ENCODE measurements around the gene SUPT5H. TPM values are rescaled to one million over a fixed set of nuclear protein-coding genes. Genes with fewer than 3 reads are reported as not detected.

SUPT5H gene
- total and polyA plus RNA-seq, 2 of the 13 experiments (the other 11 are each of a cell fraction or from before 2014, with no cell fraction given) = 48.2 to 51.7 TPM

GRCh38 chr19:39410831-39411080 is 34.6 kb upstream of the SUPT5H start:
- 0% methylated on average over 1 of the region's 1 CpG for WGBS (ENCODE audit: low lambda C conversion rate)
- in situ Hi-C loops (cut with HindIII; ENCODE audit: extremely low pct_ligation_motif_present, low pct_unique_long_range_greater_than_20kb) (no loop called here), intact Hi-C loops (cut with micrococcal nuclease; ENCODE audit: unreplicated experiment) (loop anchor here (1.0 to 10.0 kb wide), 5 partner anchors 9 to 288 kb away; partner anchors contain the start of genes EID2B and SAMD4B)
- Histone ChIP-seq H4K20me1 (ENCODE audit: insufficient read depth, low read length) (peaks cover 20% of the 10 kb centered on the region; the same call in 1 of the 2 replicates), H2AFZ (ENCODE audit: low read length) (no peak overlapping the region), H3K9ac (ENCODE audit: insufficient read depth, low read depth, low read length) (peak overlapping the region; percentile 83), H3K4me3 (replicated peaks in 1 of 3; ENCODE audit: insufficient read depth in 1 of 3, low read depth in 2 of 3, low read length in 3 of 3) (peak overlapping the region; percentile 70 to 98 (median 97)), H3K4me2 (ENCODE audit: low read depth, low read length) (peak overlapping the region; percentile 96), H3K36me3 (replicated peaks in 1 of 2; ENCODE audit: control insufficient read depth in 1 of 2, insufficient read depth in 2 of 2, low read length in 2 of 2) (peaks cover 0 to 5% of the 10 kb centered on the region in 2 experiments; a peak in 1 of 5 replicates), H3K27ac (ENCODE audit: extremely low read length, insufficient read depth, low read length) (peak overlapping the region; percentile 81), H3K79me2 (ENCODE audit: insufficient read depth, low read length) (peaks cover 39% of the 10 kb centered on the region), H3K27me3 (ENCODE audit: control insufficient read depth in 1 of 2, insufficient read depth in 2 of 2, low read length in 2 of 2) (no peaks in the 10 kb centered on the region; a peak in 1 of 5 replicates), H3K9me3 (ENCODE audit: low read length) (no peaks in the 10 kb centered on the region), H3K4me1 (ENCODE audit: insufficient read depth, low read length) (peaks cover 54% of the 10 kb centered on the region)
- BruUV-seq (replicated peaks) = no TSS peak
- no peak for DNase-seq (ENCODE audit: low spot score)
- TF ChIP-seq POLR2AphosphoS2 (IDR thresholded peaks at IDR 0.05; ENCODE audit: low read depth, low read length) = no peak
- TF ChIP-seq ZNF557 (CRISPR knock-in tag; IDR thresholded peaks at IDR 0.05) = 0 out of 2 replicates have a peak, but pooled peaks have one; percentile 9
- TF ChIP-seq FOXC1 (CRISPR knock-in tag; IDR thresholded peaks at IDR 0.05; ENCODE audit: borderline replicate concordance) = 0 out of 2 replicates have a peak, but pooled peaks have one; percentile 28
- TF ChIP-seq ZNF317 (CRISPR knock-in tag; IDR thresholded peaks at IDR 0.05) = 0 out of 2 replicates have a peak, but pooled peaks have one; percentile 25
- TF ChIP-seq SYNCRIP (IDR thresholded peaks at IDR 0.05; ENCODE audit: insufficient read depth, low read depth, low read length) = no peak
- ChIA-PET POLR2A (interaction anchor here (0.9 to 2.3 kb wide), 8 partner anchors 10 to 33 kb away, joined by 3 to 123 read pairs (median 29); partner anchors contain the start of genes MED29, PAF1 and RPS16), CTCF (ENCODE audit: low intra/inter-chr PET ratio, low total read pairs) (interaction anchor here (5.1 kb wide), 1 partner anchor 13 kb away, joined by 127 read pairs; no protein-coding TSS in a partner anchor)
- no peak for ATAC-seq
- no peak for FAIRE-seq

DNA sequence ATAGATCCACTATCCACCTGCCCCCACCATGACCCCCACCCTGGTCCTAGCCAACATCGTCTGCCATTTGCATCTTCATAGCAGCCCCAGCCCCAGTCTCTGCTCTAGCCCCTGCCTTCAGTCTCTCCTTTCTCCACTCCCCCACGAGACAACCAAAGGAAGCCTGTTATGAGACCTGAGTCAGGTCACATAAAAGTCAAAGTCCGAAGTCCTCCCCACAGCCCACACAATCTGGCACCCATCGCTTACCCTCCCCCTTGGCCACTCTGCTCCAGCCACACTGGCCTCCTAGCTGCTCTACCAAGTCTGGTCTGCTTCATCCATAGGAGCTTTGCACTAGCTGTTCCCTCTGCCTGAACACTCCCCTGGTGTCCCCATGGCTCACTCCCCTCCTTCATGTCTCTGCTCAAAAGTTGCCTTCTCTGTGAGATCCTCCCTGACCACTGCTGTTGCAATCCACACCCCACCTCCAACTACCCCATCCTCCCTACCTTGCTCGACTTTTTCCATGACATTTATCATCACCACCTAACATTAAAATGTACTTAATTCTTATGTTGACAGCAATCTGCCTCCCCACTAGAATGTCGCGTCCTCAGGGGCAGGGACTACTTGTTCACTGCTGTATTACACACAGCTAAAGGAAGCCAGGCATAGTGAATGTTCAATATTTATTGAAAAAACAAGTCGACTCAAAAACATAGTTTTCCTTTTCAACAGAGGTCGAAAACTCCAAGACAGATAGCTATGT is 34.1 kb upstream of the SUPT5H start:
- FAIRE-seq (peak; percentile 97), ATAC-seq (peak; percentile 27)
- no peak for TF ChIP-seq LCORL (IDR thresholded peaks at IDR 0.05)
- TF ChIP-seq LCORL (CRISPR knock-in tag; IDR thresholded peaks at IDR 0.05) = peak; percentile 23; the same call in 1 of the 2 replicates
- TF ChIP-seq THRA (CRISPR knock-in tag; IDR thresholded peaks at IDR 0.05; ENCODE audit: borderline replicate concordance) = peak; percentile 21; the same call in 1 of the 2 replicates
- TF ChIP-seq SMAD1 (CRISPR knock-in tag; IDR thresholded peaks at IDR 0.05; ENCODE audit: borderline replicate concordance, low read depth) = 0 out of 2 replicates have a peak, but pooled peaks have one; percentile 21
- 0 out of 2 replicates have a peak, but pooled peaks have one; percentile 47 for TF ChIP-seq ZNF839 (CRISPR knock-in tag; IDR thresholded peaks at IDR 0.05; ENCODE audit: borderline replicate concordance)
- TF ChIP-seq ZNF800 (CRISPR knock-in tag; IDR thresholded peaks at IDR 0.05) = 0 out of 2 replicates have a peak, but pooled peaks have one; percentile 1
- no peak for TF ChIP-seq ZNF414 (CRISPR knock-in tag; IDR thresholded peaks at IDR 0.05)

More for the DNA sequence above, 34.1 kb upstream of the SUPT5H start:
- Histone ChIP-seq H4K20me1 (ENCODE audit: insufficient read depth, low read length) (peaks cover 20% of the 10 kb centered on the region; the same call in 1 of the 2 replicates), H3K27ac (ENCODE audit: extremely low read length, insufficient read depth, low read length) (peak overlapping the region; percentile 81), H2AFZ (ENCODE audit: low read length) (no peak overlapping the region), H3K9ac (ENCODE audit: insufficient read depth, low read depth, low read length) (peak overlapping the region; percentile 83), H3K79me2 (ENCODE audit: insufficient read depth, low read length) (peaks cover 39% of the 10 kb centered on the region), H3K4me2 (ENCODE audit: low read depth, low read length) (peak overlapping the region; percentile 96), H3K9me3 (ENCODE audit: low read length) (no peaks in the 10 kb centered on the region), H3K36me3 (replicated peaks in 1 of 2; ENCODE audit: control insufficient read depth in 1 of 2, insufficient read depth in 2 of 2, low read length in 2 of 2) (peaks cover 0 to 6% of the 10 kb centered on the region in 2 experiments; a peak in 1 of 5 replicates), H3K4me3 (replicated peaks in 1 of 3; ENCODE audit: insufficient read depth in 1 of 3, low read depth in 2 of 3, low read length in 3 of 3) (peak overlapping the region; percentile 70 to 98 (median 97)), H3K4me1 (ENCODE audit: insufficient read depth, low read length) (peaks cover 54% of the 10 kb centered on the region), H3K27me3 (ENCODE audit: control insufficient read depth in 1 of 2, insufficient read depth in 2 of 2, low read length in 2 of 2) (no peaks in the 10 kb centered on the region; a peak in 1 of 5 replicates)
- ChIA-PET CTCF (ENCODE audit: low intra/inter-chr PET ratio, low total read pairs) (interaction anchor here (1.3 to 5.1 kb wide), 2 partner anchors 14 to 84 kb away, joined by 4 to 127 read pairs; no protein-coding TSS in a partner anchor), POLR2A (interaction anchor here (0.7 to 2.3 kb wide), 9 partner anchors 10 to 69 kb away, joined by 3 to 123 read pairs (median 18); partner anchors contain the start of genes MED29, PAF1, RPS16 and SAMD4B)
- no TSS peak for BruUV-seq (replicated peaks)
- intact Hi-C loops (cut with micrococcal nuclease; ENCODE audit: unreplicated experiment) = loop anchor here (1.0 to 10.0 kb wide), 5 partner anchors 10 to 289 kb away; partner anchors contain the start of genes EID2B and SAMD4B
- peak; percentile 88 for DNase-seq (ENCODE audit: low spot score)
- WGBS (ENCODE audit: low lambda C conversion rate) = 1% methylated on average over 9 of the region's 9 CpGs
- in situ Hi-C loops (cut with HindIII; ENCODE audit: extremely low pct_ligation_motif_present, low pct_unique_long_range_greater_than_20kb) = no loop called here
